Hepatocyte (in vitro differentiated cells): Measurements from ENCODE around the gene VAV3. TPM values are rescaled to one million over a fixed set of nuclear protein-coding genes. Genes with fewer than 3 reads are reported as not detected.

Source experiments
- DNase-seq: peaks from one replicate; pipeline ENCODE4 v3.0.0-alpha.2; 2016; ENCODE audit warnings: low spot score
- H2AFZ ChIP-seq: fragments of 200-600 bp; sonication (generic); 2 replicates; pipeline ENCODE4 v1.6.0; 2016; ENCODE audit warnings: antibody characterized with exemption, mild to moderate bottlenecking
- H3K27ac ChIP-seq: fragments of 200-600 bp; sonication (generic); 2 replicates; pipeline ENCODE4 v1.5.1; 2016; ENCODE audit warnings: mild to moderate bottlenecking
- H3K27me3 ChIP-seq: fragments of 200-600 bp; sonication (generic); 2 replicates; pipeline ENCODE4 v1.6.1; 2016
- H3K36me3 ChIP-seq: fragments of 200-600 bp; sonication (generic); replicated peaks from 2 replicates; pipeline ENCODE4 v1.5.1; 2016; ENCODE audit warnings: low read depth; ENCODE audit not compliant: insufficient read depth
- H3K4me1 ChIP-seq: fragments of 200-600 bp; sonication (generic); 2 replicates; pipeline ENCODE4 v1.5.1; 2016; ENCODE audit warnings: mild to moderate bottlenecking, moderate library complexity; ENCODE audit not compliant: insufficient read depth
- H3K4me2 ChIP-seq: fragments of 200-600 bp; sonication (generic); 2 replicates; pipeline ENCODE4 v1.6.0; 2016
- H3K4me3 ChIP-seq: fragments of 200-600 bp; sonication (generic); 2 replicates; pipeline ENCODE4 v1.5.1; 2016; ENCODE audit warnings: mild to moderate bottlenecking
- H3K79me2 ChIP-seq: fragments of 200-600 bp; sonication (generic); 2 replicates; pipeline ENCODE4 v1.6.0; 2017; ENCODE audit warnings: mild to moderate bottlenecking
- H3K9me2 ChIP-seq: fragments of 200-600 bp; sonication (generic); replicated peaks from 2 replicates; pipeline ENCODE4 v1.6.0; 2017; ENCODE audit warnings: mild to moderate bottlenecking; ENCODE audit not compliant: insufficient read depth
- H3K9me3 ChIP-seq: fragments of 200-600 bp; sonication (generic); 2 replicates; pipeline ENCODE4 v1.5.1; 2016; ENCODE audit warnings: low read depth, mild to moderate bottlenecking
- H4K20me1 ChIP-seq: fragments of 200-600 bp; sonication (generic); 2 replicates; pipeline ENCODE4 v1.6.0; 2016; ENCODE audit warnings: mild to moderate bottlenecking; ENCODE audit not compliant: insufficient read depth, poor library complexity, severe bottlenecking
- CTCF ChIP-seq: fragments of 200-600 bp; sonication (generic); IDR thresholded peaks from 2 replicates; pipeline ENCODE4 v1.5.1; 2016; ENCODE audit warnings: antibody characterized with exemption, mild to moderate bottlenecking; ENCODE audit not compliant: poor library complexity
- EZH2 ChIP-seq: fragments of 200-600 bp; sonication (generic); IDR thresholded peaks from 2 replicates; pipeline ENCODE4 v1.6.1; 2016; ENCODE audit warnings: antibody characterized with exemption, mild to moderate bottlenecking, borderline replicate concordance
- EZH2phosphoT487 ChIP-seq: fragments of 200-600 bp; sonication (generic); IDR thresholded peaks from one replicate; pipeline ENCODE4 v1.6.1; 2018; ENCODE audit warnings: antibody characterized with exemption, mild to moderate bottlenecking, low read depth, moderate library complexity; ENCODE audit not compliant: unreplicated experiment, severe bottlenecking
- WGBS: methylation state at CpG from one replicate; pipeline ENCODE4 v1.1.6; 2016; ENCODE audit warnings: low lambda C conversion rate; ENCODE audit errors: missing lambda C conversion rate; 5-methylcytosine and 5-hydroxymethylcytosine counted together
- polyA plus RNA-seq: library from polyadenylated mRNA; unstranded; fragments of >200 nt; fragmentation: Nextera tagmentation; extraction: Ambion mirVana; gene quantifications from 2 replicates; pipeline ENCODE4 v1.2.1, GENCODE V29; 2016
- total RNA-seq: library from RNA; depleted of rRNA; stranded (reverse); fragments of >200 nt; gene quantifications from 2 replicates; pipeline ENCODE4 v1.2.3, GENCODE V29; 2014

Gene VAV3
- total and polyA plus RNA-seq, 2 experiments from 2014 or later, result 12.3 to 40.5 TPM

GRCh38 chr1:107877092-107877491 lies 87.9 kb downstream of the VAV3 start:
- peaks cover 3% of the 10 kb centered on the region for H3K4me1 ChIP-seq
- H4K20me1 ChIP-seq, result no peaks in the 10 kb centered on the region
- no peaks in the 10 kb centered on the region for H3K9me2 ChIP-seq
- H3K27ac ChIP-seq, result no peak overlapping the region
- H3K9me3 ChIP-seq, result no peaks in the 10 kb centered on the region
- DNase-seq, result no peak
- no peak overlapping the region for H3K4me3 ChIP-seq
- WGBS, result 43% methylated on average over 2 of the region's 2 CpGs
- no peak overlapping the region for H2AFZ ChIP-seq
- no peak overlapping the region for H3K4me2 ChIP-seq
- H3K79me2 ChIP-seq, result no peaks in the 10 kb centered on the region
- TF ChIP-seq CTCF, result no peak
- TF ChIP-seq EZH2phosphoT487, result no peak
- no peak for TF ChIP-seq EZH2
- no peaks in the 10 kb centered on the region for H3K36me3 ChIP-seq
- H3K27me3 ChIP-seq, result no peaks in the 10 kb centered on the region

GRCh38 chr1:107875689-107876088 lies 89.3 kb downstream of the VAV3 start:
- TF ChIP-seq CTCF (no peak), EZH2phosphoT487 (no peak), EZH2 (no peak)
- no peaks in the 10 kb centered on the region for H3K27me3 ChIP-seq
- no peak overlapping the region for H2AFZ ChIP-seq
- no peaks in the 10 kb centered on the region for H4K20me1 ChIP-seq
- no peaks in the 10 kb centered on the region for H3K36me3 ChIP-seq
- no peak overlapping the region for H3K4me2 ChIP-seq
- no peak for DNase-seq
- no peaks in the 10 kb centered on the region for H3K79me2 ChIP-seq
- 94% methylated on average over 1 of the region's 1 CpG for WGBS
- H3K9me2 ChIP-seq, result no peaks in the 10 kb centered on the region
- no peaks in the 10 kb centered on the region for H3K9me3 ChIP-seq
- no peak overlapping the region for H3K4me3 ChIP-seq
- no peak overlapping the region for H3K27ac ChIP-seq
- peaks cover 3% of the 10 kb centered on the region for H3K4me1 ChIP-seq

DNA sequence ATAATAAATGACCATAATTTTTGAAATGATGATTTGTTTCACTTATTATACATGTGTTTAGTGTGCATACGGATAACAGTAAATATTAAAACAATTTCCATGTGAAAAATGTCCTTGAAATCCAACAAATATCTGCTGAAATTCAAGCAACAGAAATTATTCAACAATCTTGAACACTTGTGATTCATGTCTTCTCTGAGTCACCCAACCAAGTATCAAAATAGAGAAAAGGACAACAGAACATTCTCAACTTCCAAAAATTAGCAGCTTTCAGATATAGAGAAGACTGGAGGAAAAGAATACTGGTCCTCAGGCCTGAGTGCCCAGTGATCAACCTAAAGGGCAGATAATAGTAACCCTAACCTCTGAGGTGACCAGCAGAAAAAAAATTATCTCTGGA lies 90.8 kb downstream of the VAV3 start:
- DNase-seq, result no peak
- Histone ChIP-seq H3K27me3 (no peaks in the 10 kb centered on the region), H3K79me2 (no peaks in the 10 kb centered on the region), H3K9me3 (no peaks in the 10 kb centered on the region), H2AFZ (no peak overlapping the region), H3K4me3 (no peak overlapping the region), H3K9me2 (no peaks in the 10 kb centered on the region), H4K20me1 (no peaks in the 10 kb centered on the region), H3K4me1 (no peaks in the 10 kb centered on the region), H3K36me3 (no peaks in the 10 kb centered on the region), H3K4me2 (no peak overlapping the region), H3K27ac (no peak overlapping the region)
- TF ChIP-seq CTCF (no peak), EZH2phosphoT487 (no peak), EZH2 (no peak)
- 82% methylated on average over 1 of the region's 1 CpG for WGBS
